Spleen (tissue), 7 donors: Measurements from ENCODE around the gene WDR70.
A peak's percentile ranks its signal among the peaks of the same experiment; 100 is the strongest.

Source experiments
- POLR2A ChIP-seq, 3 donors: fragments of 450-650 bp; IDR thresholded peaks; one replicate each; pipeline ENCODE4 v1.5.1; 2017; ENCODE audit warnings: antibody characterized with exemption in 3 of 3, mild to moderate bottlenecking in 1 of 3
- POLR2AphosphoS5 ChIP-seq, 3 donors: sonication (generic); formaldehyde crosslinking; IDR thresholded peaks; one replicate each; pipeline ENCODE4 v1.5.1; 2017; ENCODE audit warnings: antibody characterized with exemption in 3 of 3
- TF ChIP-seq, protein P1 (sequence below), 11 experiments: fragments of 200-600 bp in 7 of 11; fragments of 450-650 bp in 4 of 11; sonication (generic) in 4 of 11; IDR thresholded peaks in 8 of 11; conservative IDR thresholded peaks in 3 of 11; 1 replicate in 7 of 11; 2 replicates in 4 of 11; pipeline versions ENCODE4 v1.4.0 to v1.8.0; 2016 to 2021; ENCODE audit warnings: antibody characterized with exemption in 11 of 11, inconsistent platforms in 4 of 11, mild to moderate bottlenecking in 1 of 11
- donor health status: DM: no; HTN: no; CAD: no; lungs with moderate emphysema.
- donor health status: DM: no; HTN: no; CAD: no.
- donor health status: DM: no; HTN: no; CAD: no.

DNA sequence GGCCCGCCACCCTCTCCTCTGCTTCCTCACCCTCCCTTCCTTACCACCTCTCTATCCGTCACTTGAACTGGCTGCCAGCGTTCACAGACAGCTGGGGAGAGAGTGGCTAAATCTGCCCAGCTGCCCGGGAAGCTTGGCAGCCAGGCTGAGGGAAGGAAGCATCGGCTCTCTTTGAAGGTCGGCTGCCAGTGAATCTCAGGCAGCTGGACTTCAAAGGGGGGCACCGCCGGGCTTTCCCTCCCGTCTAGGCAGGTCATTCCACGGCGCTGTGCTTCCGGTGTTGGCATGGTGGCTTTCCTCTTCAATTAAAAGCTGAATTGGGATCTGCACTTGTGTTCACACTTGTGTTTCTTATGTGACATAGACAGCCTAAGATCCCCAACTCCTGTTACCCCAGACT is 286.8 kb downstream of the WDR70 start:
- TF ChIP-seq POLR2AphosphoS5 (IDR thresholded peaks at IDR 0.05) (peak; percentile 61 to 79 (median 75)), POLR2A (IDR thresholded peaks at IDR 0.05) (no peak)
- TF ChIP-seq, protein P1, sequence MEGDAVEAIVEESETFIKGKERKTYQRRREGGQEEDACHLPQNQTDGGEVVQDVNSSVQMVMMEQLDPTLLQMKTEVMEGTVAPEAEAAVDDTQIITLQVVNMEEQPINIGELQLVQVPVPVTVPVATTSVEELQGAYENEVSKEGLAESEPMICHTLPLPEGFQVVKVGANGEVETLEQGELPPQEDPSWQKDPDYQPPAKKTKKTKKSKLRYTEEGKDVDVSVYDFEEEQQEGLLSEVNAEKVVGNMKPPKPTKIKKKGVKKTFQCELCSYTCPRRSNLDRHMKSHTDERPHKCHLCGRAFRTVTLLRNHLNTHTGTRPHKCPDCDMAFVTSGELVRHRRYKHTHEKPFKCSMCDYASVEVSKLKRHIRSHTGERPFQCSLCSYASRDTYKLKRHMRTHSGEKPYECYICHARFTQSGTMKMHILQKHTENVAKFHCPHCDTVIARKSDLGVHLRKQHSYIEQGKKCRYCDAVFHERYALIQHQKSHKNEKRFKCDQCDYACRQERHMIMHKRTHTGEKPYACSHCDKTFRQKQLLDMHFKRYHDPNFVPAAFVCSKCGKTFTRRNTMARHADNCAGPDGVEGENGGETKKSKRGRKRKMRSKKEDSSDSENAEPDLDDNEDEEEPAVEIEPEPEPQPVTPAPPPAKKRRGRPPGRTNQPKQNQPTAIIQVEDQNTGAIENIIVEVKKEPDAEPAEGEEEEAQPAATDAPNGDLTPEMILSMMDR (IDR thresholded peaks at IDR 0.05 in 8 of 11, conservative IDR thresholded peaks at IDR 0.05 in 3 of 11) = no peak
